ENCODE measurements around the gene PTPDC1. TPM values are rescaled to one million over a fixed set of nuclear protein-coding genes. Genes with fewer than 3 reads are reported as not detected.

The PTPDC1 gene
- total RNA-seq, 4 donors from 2014 or later, result 15.4 to 21.6 (median 17.8) TPM

- H3K4me3 ChIP-seq, result no peak overlapping the region
- TF ChIP-seq POLR2AphosphoS5 (IDR thresholded peaks at IDR 0.05) (peak; percentile 21 to 42), CTCF (IDR thresholded peaks at IDR 0.05) (no peak)
- WGBS, result 27% methylated on average over 10 of the region's 10 CpGs
Measured at GRCh38 chr9:94157050-94157801, 73.0 kb downstream of the PTPDC1 start.

More at GRCh38 chr9:94157050-94157801, 73.0 kb downstream of the PTPDC1 start:
- intact Hi-C loops (cut with DNase I), result no loop called here
- H3K36me3 ChIP-seq, result no peaks in the 10 kb centered on the region
- H3K27ac ChIP-seq (replicated peaks in 1 of 4), result peak overlapping the region; percentile 53 to 78 (median 64)
- H3K9me3 ChIP-seq, result no peaks in the 10 kb centered on the region
- H3K4me1 ChIP-seq, result peaks cover 20 to 32% (median 22%) of the 10 kb centered on the region in 4 donors
- peak; percentile 34 for DNase-seq (ENCODE audit: extremely low spot score)
- no peaks in the 10 kb centered on the region for H3K27me3 ChIP-seq

Other genes with a start within 250 kb of the PTPDC1 start
- gene BARX1, start 129.1 kb upstream of the PTPDC1 start, total RNA-seq, result under 1 TPM in 1 of 4 donors, not detected in 3; 0.42 TPM
- gene ZNF169, start 174.8 kb downstream of the PTPDC1 start, total RNA-seq, result 1 to 10 TPM; 3.7 to 5.3 (median 4.3) TPM
- gene NUTM2F, start 244.2 kb downstream of the PTPDC1 start, total RNA-seq, result not detected